Transverse colon (tissue), 4 donors: ENCODE data around the gene VSX1. TPM values are rescaled to one million over a fixed set of nuclear protein-coding genes. Genes with fewer than 3 reads are reported as not detected.

ENCODE experiments used
- DNase-seq: peaks from one replicate; pipeline ENCODE4 v3.0.0-alpha.2; 2019
- H3K27ac ChIP-seq, 4 donors: fragments of 200-600 bp; sonication (generic); 2 replicates each; pipeline ENCODE4 v1.5.1; 2016 to 2018; ENCODE audit warnings: inconsistent platforms in 4 of 4
- H3K27me3 ChIP-seq: fragments of 200-600 bp; sonication (generic); 2 replicates; pipeline ENCODE4 v1.5.1; 2017; ENCODE audit warnings: inconsistent platforms
- H3K36me3 ChIP-seq, 4 donors: fragments of 200-600 bp; sonication (generic); 2 replicates each; pipeline ENCODE4 v1.5.1; 2017 to 2019; ENCODE audit warnings: inconsistent platforms in 4 of 4
- H3K4me1 ChIP-seq, 4 donors: fragments of 200-600 bp; sonication (generic); 2 replicates each; pipeline ENCODE4 v1.5.1; 2017 to 2020; ENCODE audit warnings: inconsistent platforms in 4 of 4
- H3K4me3 ChIP-seq, 4 donors: fragments of 200-600 bp; sonication (generic); 1 replicate in 1 of 4; 2 replicates in 3 of 4; pipeline versions ENCODE4 v1.5.1 to v1.6.1; 2017 to 2019; ENCODE audit warnings: inconsistent platforms in 4 of 4
- H3K9me3 ChIP-seq, 2 donors: fragments of 200-600 bp; sonication (generic); 2 replicates each; pipeline ENCODE4 v1.5.1; 2017 to 2019; ENCODE audit warnings: inconsistent platforms in 2 of 2
- EP300 ChIP-seq: sonication (generic); formaldehyde crosslinking; IDR thresholded peaks from one replicate; pipeline ENCODE4 v1.6.1; 2017; ENCODE audit warnings: antibody characterized with exemption, low read depth
- POLR2A ChIP-seq: fragments of 450-650 bp; IDR thresholded peaks from one replicate; pipeline ENCODE4 v1.6.1; 2016; ENCODE audit warnings: antibody characterized with exemption, mild to moderate bottlenecking, moderate library complexity
- POLR2AphosphoS5 ChIP-seq, 3 donors: sonication (generic); formaldehyde crosslinking; IDR thresholded peaks; one replicate each; pipeline ENCODE4 v1.6.1; 2016; ENCODE audit warnings: antibody characterized with exemption in 3 of 3
- WGBS, 2 donors: methylation state at CpG; one replicate each; pipeline ENCODE4 v1.1.5; 2018; ENCODE audit warnings: low coverage in 1 of 2; 5-methylcytosine and 5-hydroxymethylcytosine counted together
- in situ Hi-C, 4 donors: fragments of 200-750 bp; cut with MboI; loops; one replicate each; pipeline versions ENCODE4 v1.15.0 to v1.15.1; 2017; ENCODE audit warnings: low sequenced_read_pairs in 3 of 4, low pct_ligation_motif_present in 1 of 4, low pct_unique_long_range_greater_than_20kb in 1 of 4
- intact Hi-C: fragments of 100-400 bp; cut with DNase I; formaldehyde crosslinking; loops from one replicate; pipeline ENCODE4 v1.15.1; 2023; ENCODE audit warnings: low total_unique reads
- total RNA-seq, 4 donors: library from RNA; depleted of rRNA; stranded (reverse); fragments of >200 nt; gene quantifications; one replicate each; pipeline ENCODE4 v1.1.0, GENCODE V29; 2016
- TF ChIP-seq, protein P1 (sequence below), 5 experiments: fragments of 200-600 bp in 3 of 5; fragments of 450-650 bp in 2 of 5; sonication (generic) in 3 of 5; IDR thresholded peaks; 1 replicate in 2 of 5; 2 replicates in 3 of 5; pipeline ENCODE4 v1.5.1; 2016 to 2017; ENCODE audit warnings: antibody characterized with exemption in 5 of 5, inconsistent platforms in 3 of 5, mild to moderate bottlenecking in 2 of 5, moderate library complexity in 1 of 5

The VSX1 gene
- total RNA-seq, 4 donors from 2014 or later, result 0.16 TPM; not detected in 3

DNA sequence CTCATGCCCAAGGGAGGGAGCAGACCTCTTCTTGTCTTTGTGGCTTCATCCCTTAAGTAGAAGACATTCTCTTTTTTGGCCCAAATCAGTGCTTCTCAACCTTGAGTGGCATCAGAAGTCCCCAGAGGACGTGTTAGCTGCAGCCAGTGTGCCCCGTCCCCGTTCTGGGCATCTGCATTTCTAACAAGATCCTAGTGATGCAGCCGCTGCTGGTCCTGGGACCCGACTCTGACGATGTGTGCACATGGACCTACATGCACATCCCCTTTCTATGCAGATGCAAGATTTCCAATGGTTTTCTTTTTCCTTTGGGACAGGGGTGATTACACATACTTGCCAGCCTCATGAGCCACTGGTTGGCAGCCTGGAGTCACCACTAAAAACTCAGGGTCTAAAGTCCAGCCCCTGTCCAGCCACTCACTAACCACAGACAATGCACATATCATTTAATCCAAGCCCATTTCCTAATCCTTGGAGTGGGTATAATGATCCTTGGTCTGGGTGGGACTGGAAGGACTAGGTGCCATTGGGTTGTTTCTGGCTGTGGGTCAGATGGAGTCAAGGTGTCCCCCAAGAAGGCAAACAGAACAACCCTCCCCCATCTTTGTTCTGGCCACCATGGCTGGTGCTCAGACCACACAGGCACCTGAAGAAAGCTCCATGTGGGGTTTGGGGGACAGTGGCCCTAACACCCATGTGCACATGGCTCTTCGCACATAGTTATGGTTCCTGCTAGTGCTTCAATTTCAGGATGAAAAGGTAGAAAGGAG lies 30.4 kb downstream of the VSX1 start:
- peak overlapping the region; percentile 92 to 98 (median 96) for H3K27ac ChIP-seq
- peak; percentile 5 for DNase-seq
- H3K4me1 ChIP-seq, result peaks cover 42 to 75% (median 51%) of the 10 kb centered on the region in 4 donors
- TF ChIP-seq, protein P1, sequence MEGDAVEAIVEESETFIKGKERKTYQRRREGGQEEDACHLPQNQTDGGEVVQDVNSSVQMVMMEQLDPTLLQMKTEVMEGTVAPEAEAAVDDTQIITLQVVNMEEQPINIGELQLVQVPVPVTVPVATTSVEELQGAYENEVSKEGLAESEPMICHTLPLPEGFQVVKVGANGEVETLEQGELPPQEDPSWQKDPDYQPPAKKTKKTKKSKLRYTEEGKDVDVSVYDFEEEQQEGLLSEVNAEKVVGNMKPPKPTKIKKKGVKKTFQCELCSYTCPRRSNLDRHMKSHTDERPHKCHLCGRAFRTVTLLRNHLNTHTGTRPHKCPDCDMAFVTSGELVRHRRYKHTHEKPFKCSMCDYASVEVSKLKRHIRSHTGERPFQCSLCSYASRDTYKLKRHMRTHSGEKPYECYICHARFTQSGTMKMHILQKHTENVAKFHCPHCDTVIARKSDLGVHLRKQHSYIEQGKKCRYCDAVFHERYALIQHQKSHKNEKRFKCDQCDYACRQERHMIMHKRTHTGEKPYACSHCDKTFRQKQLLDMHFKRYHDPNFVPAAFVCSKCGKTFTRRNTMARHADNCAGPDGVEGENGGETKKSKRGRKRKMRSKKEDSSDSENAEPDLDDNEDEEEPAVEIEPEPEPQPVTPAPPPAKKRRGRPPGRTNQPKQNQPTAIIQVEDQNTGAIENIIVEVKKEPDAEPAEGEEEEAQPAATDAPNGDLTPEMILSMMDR (IDR thresholded peaks at IDR 0.05), result no peak
- TF ChIP-seq POLR2AphosphoS5 (IDR thresholded peaks at IDR 0.05), result no peak
- no peaks in the 10 kb centered on the region for H3K9me3 ChIP-seq
- intact Hi-C loops, result loop anchor here (10.0 kb wide), 1 partner anchor 213 kb away; no protein-coding TSS in a partner anchor
- no peaks in the 10 kb centered on the region for H3K27me3 ChIP-seq
- peaks cover 0 to 3% (median 0%) of the 10 kb centered on the region in 4 donors for H3K36me3 ChIP-seq
- H3K4me3 ChIP-seq, result no peak overlapping the region
- in situ Hi-C loops, result loop anchor here in 1 of 4 donors (25.0 kb wide), 1 partner anchor 336 kb away; the partner anchor contains the start of gene ABHD12
- 99% methylated on average over 7 of the region's 7 CpGs; no CpG with 5 or more reads in 1 of the 2 donors for WGBS, 2 donors

DNA sequence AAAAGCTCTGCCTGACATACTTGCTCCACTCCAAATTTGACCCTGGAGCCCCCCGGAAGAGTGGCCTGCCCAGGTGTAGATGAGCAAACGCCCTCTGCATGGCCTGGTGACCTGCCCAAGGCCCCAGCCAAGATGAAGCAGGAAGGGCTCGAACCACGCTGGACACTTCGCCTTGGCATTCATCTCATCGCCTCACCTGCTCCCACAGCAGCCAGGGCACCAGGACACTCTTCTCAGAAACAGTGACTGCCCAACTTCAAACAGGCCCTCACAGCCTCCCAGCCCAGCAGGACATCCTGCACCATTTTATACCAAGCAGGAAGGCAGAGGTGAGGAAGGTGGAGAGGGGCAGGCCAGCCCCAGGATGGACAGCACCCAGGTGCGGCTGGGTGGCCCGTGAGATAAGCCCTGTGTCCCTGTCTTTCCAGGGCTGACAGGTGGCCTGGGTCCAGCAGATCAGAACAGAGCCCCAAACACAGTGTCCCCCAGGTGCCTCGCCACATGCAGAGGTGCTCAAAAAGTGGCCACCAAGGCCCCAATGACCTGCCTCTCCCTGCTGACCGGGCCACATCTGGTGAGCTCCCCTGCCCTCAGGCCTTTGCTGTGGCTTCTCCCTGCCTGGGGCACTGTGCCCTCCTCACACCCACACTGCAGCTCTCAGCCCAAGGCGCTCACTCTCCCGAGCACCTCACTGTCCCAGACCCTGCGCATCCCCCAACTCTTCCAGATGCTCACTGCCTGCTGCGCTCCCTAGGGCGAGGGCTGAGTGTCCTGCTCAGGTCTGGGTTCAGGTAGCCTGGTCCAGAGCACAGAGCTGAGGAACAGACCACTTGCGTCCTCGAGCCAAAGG lies 31.2 kb downstream of the VSX1 start:
- Histone ChIP-seq H3K4me3 (no peak overlapping the region), H3K9me3 (no peaks in the 10 kb centered on the region), H3K27ac (peak overlapping the region in 3 of 4 donors; percentile 22 to 70 (median 38)), H3K36me3 (peaks cover 0 to 6% (median 0%) of the 10 kb centered on the region in 4 donors), H3K27me3 (no peaks in the 10 kb centered on the region), H3K4me1 (peaks cover 34 to 67% (median 46%) of the 10 kb centered on the region in 4 donors)
- no peak for TF ChIP-seq EP300
- no peak for TF ChIP-seq POLR2AphosphoS5 (IDR thresholded peaks at IDR 0.05)
- no peak for TF ChIP-seq POLR2A
- TF ChIP-seq, protein P1 (IDR thresholded peaks at IDR 0.05), result no peak
- DNase-seq, result peak; percentile 6
- intact Hi-C loops, result loop anchor here (10.0 kb wide), 1 partner anchor 214 kb away; no protein-coding TSS in a partner anchor
- 96% methylated on average over 17 of the region's 17 CpGs; no CpG with 5 or more reads in 1 of the 2 donors for WGBS, 2 donors
- in situ Hi-C loops, result loop anchor here in 1 of 4 donors (25.0 kb wide), 1 partner anchor 337 kb away; the partner anchor contains the start of gene ABHD12

DNA sequence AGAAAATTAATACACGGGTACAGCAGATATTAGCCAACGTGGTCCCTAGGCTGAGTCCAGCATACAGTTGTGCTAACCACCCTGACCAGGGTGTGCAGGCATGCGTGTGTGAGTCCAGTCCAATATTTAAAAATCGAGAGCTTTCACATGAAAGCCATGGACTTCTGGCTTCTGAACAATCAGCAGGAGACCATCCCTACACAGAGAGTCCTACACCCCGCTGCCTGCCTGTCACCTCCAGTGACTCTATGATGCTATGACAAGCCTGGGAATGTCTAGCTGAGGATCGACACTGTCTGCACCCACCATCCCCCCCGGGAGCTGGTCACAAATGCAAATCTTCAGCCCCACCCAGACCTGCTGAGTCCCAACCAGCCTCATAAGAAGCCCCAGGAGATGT lies 31.9 kb downstream of the VSX1 start:
- 73% methylated on average over 7 of the region's 7 CpGs; no CpG with 5 or more reads in 1 of the 2 donors for WGBS, 2 donors
- DNase-seq, result no peak
- intact Hi-C loops, result loop anchor here (10.0 kb wide), 1 partner anchor 215 kb away; no protein-coding TSS in a partner anchor
- Histone ChIP-seq H3K4me3 (no peak overlapping the region), H3K36me3 (peaks cover 0 to 6% (median 0%) of the 10 kb centered on the region in 4 donors), H3K27me3 (no peaks in the 10 kb centered on the region), H3K9me3 (no peaks in the 10 kb centered on the region), H3K27ac (peak overlapping the region; percentile 22 to 70 (median 42)), H3K4me1 (peaks cover 28 to 60% (median 42%) of the 10 kb centered on the region in 4 donors)
- in situ Hi-C loops, result loop anchor here in 1 of 4 donors (25.0 kb wide), 1 partner anchor 337 kb away; the partner anchor contains the start of gene ABHD12
- TF ChIP-seq POLR2A, result no peak
- no peak for TF ChIP-seq POLR2AphosphoS5 (IDR thresholded peaks at IDR 0.05)
- TF ChIP-seq, protein P1 (IDR thresholded peaks at IDR 0.05), result no peak
- TF ChIP-seq EP300, result no peak
